ENCODE data around the gene D2HGDH.
"Not testable (repeated sequence)": the region's sequence is repeated elsewhere in the genome, so short reads cannot be mapped to it uniquely, and the experiment has no call there.

D2HGDH gene

DNA sequence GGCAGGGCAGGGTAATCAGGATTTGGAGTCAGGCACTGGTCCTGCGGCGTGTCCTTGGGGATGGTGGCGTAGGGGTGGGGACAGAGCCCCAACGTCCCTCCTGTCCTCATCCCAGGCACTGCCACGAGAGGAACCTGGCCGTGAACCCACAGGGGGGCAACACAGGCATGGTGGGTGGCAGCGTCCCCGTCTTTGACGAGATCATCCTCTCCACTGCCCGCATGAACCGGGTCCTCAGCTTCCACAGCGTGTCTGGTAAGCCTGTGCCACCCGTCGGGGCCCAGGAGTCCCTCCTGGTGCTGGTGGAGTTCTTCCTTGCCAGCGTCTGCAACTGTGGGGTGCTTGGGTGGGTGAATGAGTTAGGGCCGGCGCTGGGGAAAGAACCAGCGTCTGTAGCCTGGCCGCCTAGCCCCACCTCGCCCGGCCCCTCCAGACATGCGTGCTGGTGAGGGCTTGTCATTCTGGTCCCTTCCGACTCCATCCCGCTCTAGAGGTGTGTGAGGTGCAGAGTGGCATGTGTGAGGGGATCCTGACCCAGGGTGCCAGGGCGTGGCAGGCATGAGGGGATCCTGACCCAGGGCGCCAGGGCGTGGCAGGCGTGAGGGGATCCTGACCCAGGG, 8.0 kb downstream of the D2HGDH start:
- no peak for FAIRE-seq
- DNase-seq (ENCODE audit: insufficient read length), result no peak
- no peak for TF ChIP-seq TAF1 (IDR thresholded peaks at IDR 0.05; ENCODE audit: borderline replicate concordance, low read depth, low read length)
- TF ChIP-seq POLR2AphosphoS5 (IDR thresholded peaks at IDR 0.05; ENCODE audit: low read depth, low read length), result no peak
- no peak for TF ChIP-seq POLR2A (IDR thresholded peaks at IDR 0.05; ENCODE audit: low read depth, low read length)

DNA sequence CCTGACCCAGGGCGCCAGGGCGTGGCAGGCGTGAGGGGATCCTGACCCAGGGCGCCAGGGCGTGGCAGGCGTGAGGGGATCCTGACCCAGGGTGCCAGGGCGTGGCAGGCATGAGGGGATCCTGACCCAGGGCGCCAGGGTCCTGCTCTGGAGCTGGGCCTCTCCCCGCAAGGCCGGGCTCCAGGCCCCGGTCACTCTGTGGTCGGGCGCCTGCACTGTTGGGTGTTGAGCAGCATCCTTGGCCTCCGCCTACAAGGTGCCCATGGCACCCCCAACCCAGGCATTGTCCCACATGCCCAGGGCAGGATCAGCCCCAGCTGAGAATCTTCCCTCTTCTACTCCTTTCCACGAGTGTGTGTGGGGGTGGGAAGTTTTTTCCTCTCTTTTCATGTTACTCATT, 8.6 kb downstream of the D2HGDH start:
- not testable (repeated sequence) for FAIRE-seq; DNase-seq (ENCODE audit: insufficient read length)

- DNase-seq (ENCODE audit: insufficient read length), result no peak
- FAIRE-seq, result no peak
- TF ChIP-seq POLR2A (IDR thresholded peaks at IDR 0.05; ENCODE audit: low read depth, low read length), result no peak
- no peak for TF ChIP-seq POLR2AphosphoS5 (IDR thresholded peaks at IDR 0.05; ENCODE audit: low read depth, low read length)
- no peak for TF ChIP-seq TAF1 (IDR thresholded peaks at IDR 0.05; ENCODE audit: borderline replicate concordance, low read depth, low read length)
Measured at GRCh38 chr2:241743620-241744019, 9.2 kb downstream of the D2HGDH start.

- DNase-seq (ENCODE audit: insufficient read length), result no peak
- TF ChIP-seq POLR2AphosphoS5 (IDR thresholded peaks at IDR 0.05; ENCODE audit: low read depth, low read length) (no peak), POLR2A (IDR thresholded peaks at IDR 0.05; ENCODE audit: low read depth, low read length) (no peak), TAF1 (IDR thresholded peaks at IDR 0.05; ENCODE audit: borderline replicate concordance, low read depth, low read length) (no peak)
- FAIRE-seq, result no peak
Measured at GRCh38 chr2:241744028-241744754, 9.8 kb downstream of the D2HGDH start.

- TF ChIP-seq POLR2AphosphoS5 (IDR thresholded peaks at IDR 0.05; ENCODE audit: low read depth, low read length), result no peak
- TF ChIP-seq POLR2A (IDR thresholded peaks at IDR 0.05; ENCODE audit: low read depth, low read length), result no peak
- TF ChIP-seq TAF1 (IDR thresholded peaks at IDR 0.05; ENCODE audit: borderline replicate concordance, low read depth, low read length), result no peak
- DNase-seq (ENCODE audit: insufficient read length) (no peak), FAIRE-seq (no peak)
Measured at GRCh38 chr2:241745276-241745675, 10.8 kb downstream of the D2HGDH start.

GRCh38 chr2:241746084-241746483, 11.7 kb downstream of the D2HGDH start:
- no peak for DNase-seq (ENCODE audit: insufficient read length)
- no peak for TF ChIP-seq POLR2A (IDR thresholded peaks at IDR 0.05; ENCODE audit: low read depth, low read length)
- no peak for TF ChIP-seq TAF1 (IDR thresholded peaks at IDR 0.05; ENCODE audit: borderline replicate concordance, low read depth, low read length)
- no peak for TF ChIP-seq POLR2AphosphoS5 (IDR thresholded peaks at IDR 0.05; ENCODE audit: low read depth, low read length)
- no peak for FAIRE-seq

- TF ChIP-seq POLR2A (IDR thresholded peaks at IDR 0.05; ENCODE audit: low read depth, low read length) (no peak), POLR2AphosphoS5 (IDR thresholded peaks at IDR 0.05; ENCODE audit: low read depth, low read length) (no peak), TAF1 (IDR thresholded peaks at IDR 0.05; ENCODE audit: borderline replicate concordance, low read depth, low read length) (no peak)
- DNase-seq (ENCODE audit: insufficient read length) (no peak), FAIRE-seq (no peak)
Measured at GRCh38 chr2:241748468-241749256, 14.2 kb downstream of the D2HGDH start.

- FAIRE-seq (no peak), DNase-seq (ENCODE audit: insufficient read length) (no peak)
- TF ChIP-seq TAF1 (IDR thresholded peaks at IDR 0.05; ENCODE audit: borderline replicate concordance, low read depth, low read length) (no peak), POLR2AphosphoS5 (IDR thresholded peaks at IDR 0.05; ENCODE audit: low read depth, low read length) (no peak), POLR2A (IDR thresholded peaks at IDR 0.05; ENCODE audit: low read depth, low read length) (no peak)
Measured at GRCh38 chr2:241750076-241750840, 15.8 kb downstream of the D2HGDH start.

DNA sequence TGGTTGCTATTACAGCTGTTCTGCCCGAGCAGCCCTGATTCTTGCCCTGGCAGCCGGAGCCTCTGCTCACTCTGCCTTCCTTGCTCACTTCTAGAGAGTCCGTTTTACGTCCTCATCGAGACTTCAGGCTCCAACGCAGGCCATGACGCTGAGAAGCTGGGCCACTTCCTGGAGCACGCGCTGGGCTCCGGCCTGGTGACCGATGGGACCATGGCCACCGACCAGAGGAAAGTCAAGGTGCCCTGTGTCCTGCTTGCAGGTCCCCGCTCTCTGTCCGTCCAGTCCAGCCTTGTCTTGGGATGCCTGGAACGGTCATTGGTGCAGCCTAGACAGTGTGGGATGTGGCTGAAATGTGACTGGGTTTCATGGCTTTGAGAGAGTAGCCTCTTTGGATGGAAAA, 16.7 kb downstream of the D2HGDH start:
- DNase-seq (ENCODE audit: insufficient read length) (no peak), FAIRE-seq (no peak)
- TF ChIP-seq POLR2AphosphoS5 (IDR thresholded peaks at IDR 0.05; ENCODE audit: low read depth, low read length) (no peak), TAF1 (IDR thresholded peaks at IDR 0.05; ENCODE audit: borderline replicate concordance, low read depth, low read length) (no peak), POLR2A (IDR thresholded peaks at IDR 0.05; ENCODE audit: low read depth, low read length) (no peak)

DNA sequence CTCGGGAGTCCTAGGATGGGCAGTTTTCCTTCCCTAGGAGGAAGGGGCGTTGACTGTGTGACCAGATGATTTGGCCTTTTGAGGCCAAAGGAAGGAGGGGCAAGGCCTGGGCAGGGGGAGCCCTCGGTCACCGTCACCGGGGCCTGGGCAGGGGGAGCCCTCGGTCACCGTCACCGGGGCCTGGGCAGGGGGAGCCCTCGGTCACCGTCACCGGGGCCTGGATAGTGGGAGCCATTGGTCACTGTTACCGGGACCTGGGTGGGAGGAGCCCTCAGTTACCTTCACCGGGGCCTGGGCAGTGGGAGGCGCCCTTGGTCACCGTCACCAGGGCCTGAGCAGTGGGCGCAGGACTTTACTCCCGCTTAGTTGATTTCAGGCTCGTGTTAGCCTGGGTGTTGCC, 17.3 kb downstream of the D2HGDH start:
- FAIRE-seq, result no peak
- TF ChIP-seq POLR2AphosphoS5 (IDR thresholded peaks at IDR 0.05; ENCODE audit: low read depth, low read length) (no peak), POLR2A (IDR thresholded peaks at IDR 0.05; ENCODE audit: low read depth, low read length) (no peak), TAF1 (IDR thresholded peaks at IDR 0.05; ENCODE audit: borderline replicate concordance, low read depth, low read length) (no peak)
- DNase-seq (ENCODE audit: insufficient read length), result no peak

DNA sequence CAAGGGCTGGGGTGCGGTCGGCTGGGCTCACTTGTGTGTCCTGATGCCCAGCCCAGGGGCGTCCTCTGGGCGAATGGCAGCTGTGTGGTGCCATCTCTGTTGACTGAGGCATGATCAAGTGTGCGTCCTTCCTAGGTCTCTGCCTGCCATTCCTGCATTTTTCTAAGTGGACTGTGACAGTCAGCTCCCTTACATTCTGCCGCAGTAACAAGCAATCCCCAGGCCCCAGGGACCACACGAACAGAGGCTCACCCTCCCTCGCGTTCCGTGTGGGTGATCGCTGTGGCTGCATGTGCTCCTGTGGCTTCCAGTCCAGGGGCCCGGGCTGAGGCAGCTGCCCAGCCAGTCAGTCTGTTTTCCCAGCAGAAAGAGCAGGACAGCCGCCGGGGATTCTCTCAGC, 17.8 kb downstream of the D2HGDH start:
- no peak for FAIRE-seq
- no peak for TF ChIP-seq POLR2AphosphoS5 (IDR thresholded peaks at IDR 0.05; ENCODE audit: low read depth, low read length)
- TF ChIP-seq TAF1 (IDR thresholded peaks at IDR 0.05; ENCODE audit: borderline replicate concordance, low read depth, low read length), result no peak
- no peak for TF ChIP-seq POLR2A (IDR thresholded peaks at IDR 0.05; ENCODE audit: low read depth, low read length)

More for the DNA sequence above, 17.8 kb downstream of the D2HGDH start:
- DNase-seq (ENCODE audit: insufficient read length), result no peak
